Mammary epithelial cell (primary cell): ENCODE data around the gene EFHD2.

ENCODE experiments used
- CTCF ChIP-seq, 2 donors: IDR thresholded peaks in 1 of 2; conservative IDR thresholded peaks in 1 of 2; 2 replicates each; pipeline ENCODE4 v1.5.1; 2011 to 2012; ENCODE audit warnings: inconsistent platforms in 2 of 2, low read length in 2 of 2, mild to moderate bottlenecking in 2 of 2, control low read depth in 1 of 2, low read depth in 1 of 2; ENCODE audit not compliant: insufficient read depth in 1 of 2; ENCODE audit errors: extremely low read depth in 1 of 2
- EZH2 ChIP-seq: IDR thresholded peaks from 2 replicates; pipeline ENCODE4 v1.6.1; 2012; ENCODE audit warnings: low read length, inconsistent platforms, borderline replicate concordance

- no peak for TF ChIP-seq EZH2
- no peak for TF ChIP-seq CTCF (conservative IDR thresholded peaks at IDR 0.05 in 1 of 2, IDR thresholded peaks at IDR 0.05 in 1 of 2; ENCODE audit: extremely low read depth in 1 of 2, insufficient read depth in 1 of 2, low read depth in 1 of 2, low read length in 2 of 2)
Observed at GRCh38 chr1:15378729-15379128, 31.0 kb upstream of the EFHD2 start.
